CD8-positive, alpha-beta memory T cell (primary cell): ENCODE data around the gene CALCOCO2. TPM values are rescaled to one million over a fixed set of nuclear protein-coding genes. Genes with fewer than 3 reads are reported as not detected.

Experiments used
- CTCF ChIA-PET: fragments of 350-600 bp; sonication (Branson Sonifier 250); formaldehyde crosslinking; loops from one replicate; lab custom pipeline; 2021; ENCODE audit warnings: antibody characterized with exemption; lab: Charles Lee
- POLR2A ChIA-PET: fragments of 350-600 bp; sonication (Branson Sonifier 250); formaldehyde crosslinking; loops from one replicate; lab custom pipeline; 2021; ENCODE audit warnings: antibody characterized with exemption; lab: Charles Lee
- DNase-seq, 5 donors: peaks; one replicate each; pipeline versions ENCODE4 v3.0.0 to v3.0.0-alpha.2; 2020 to 2022; ENCODE audit warnings: mixed read lengths in 1 of 5
- H3K27ac ChIP-seq: one replicate; pipeline ENCODE4 v1.7.0; 2013; ENCODE audit warnings: low read depth, mild to moderate bottlenecking, low read length, moderate library complexity
- H3K27me3 ChIP-seq: 2 replicates; pipeline ENCODE4 v1.7.0; 2013; ENCODE audit warnings: low read length, mild to moderate bottlenecking; ENCODE audit not compliant: insufficient read depth, poor library complexity, severe bottlenecking
- H3K36me3 ChIP-seq: 2 replicates; pipeline ENCODE4 v1.7.0; 2013; ENCODE audit warnings: mild to moderate bottlenecking, low read length, moderate library complexity; ENCODE audit not compliant: insufficient read depth
- H3K4me1 ChIP-seq: 2 replicates; pipeline ENCODE4 v1.7.0; 2013; ENCODE audit warnings: mild to moderate bottlenecking, low read length, moderate library complexity; ENCODE audit not compliant: insufficient read depth
- H3K4me3 ChIP-seq: 2 replicates; pipeline ENCODE4 v1.7.0; 2013; ENCODE audit warnings: mild to moderate bottlenecking, low read length
- H3K9me3 ChIP-seq: 2 replicates; pipeline ENCODE4 v1.7.0; 2013; ENCODE audit warnings: mild to moderate bottlenecking, low read length
- H3K27ac Mint-ChIP-seq, 8 donors: one replicate each; pipeline ENCODE4 v1.8.0; 2020 to 2021; ENCODE audit warnings: mixed read lengths in 8 of 8, mild to moderate bottlenecking in 6 of 8, inconsistent platforms in 3 of 8, moderate library complexity in 3 of 8
- H3K27me3 Mint-ChIP-seq, 2 donors: one replicate each; pipeline ENCODE4 v1.8.0; 2020 to 2021; ENCODE audit warnings: mixed read lengths in 2 of 2, mild to moderate bottlenecking in 1 of 2, moderate library complexity in 1 of 2
- H3K36me3 Mint-ChIP-seq, 3 donors: one replicate each; pipeline ENCODE4 v1.8.0; 2020 to 2021; ENCODE audit warnings: mixed read lengths in 3 of 3, inconsistent platforms in 1 of 3, mild to moderate bottlenecking in 1 of 3
- H3K4me1 Mint-ChIP-seq, 3 donors: one replicate each; pipeline ENCODE4 v1.8.0; 2020 to 2021; ENCODE audit warnings: mixed read lengths in 3 of 3, inconsistent platforms in 1 of 3, mild to moderate bottlenecking in 1 of 3
- H3K4me3 Mint-ChIP-seq, 7 donors: one replicate each; pipeline ENCODE4 v1.8.0; 2020 to 2021; ENCODE audit warnings: mixed read lengths in 7 of 7, mild to moderate bottlenecking in 6 of 7, moderate library complexity in 4 of 7, inconsistent platforms in 2 of 7
- H3K9me3 Mint-ChIP-seq, 5 donors: one replicate each; pipeline ENCODE4 v1.8.0; 2020 to 2022; ENCODE audit warnings: mixed read lengths in 5 of 5, mild to moderate bottlenecking in 3 of 5, moderate library complexity in 2 of 5, inconsistent platforms in 1 of 5
- polyA plus RNA-seq: library from polyadenylated mRNA; unstranded; fragments of 300-500 nt; fragmentation: Illumina TruSeq; gene quantifications from one replicate; pipeline ENCODE4 v1.2.3, GENCODE V29; 2021
- total RNA-seq, 2 experiments: library from RNA; stranded (reverse); gene quantifications; one replicate each; pipeline ENCODE4 v1.2.3, GENCODE V29; 2021

CALCOCO2 gene, protein sequence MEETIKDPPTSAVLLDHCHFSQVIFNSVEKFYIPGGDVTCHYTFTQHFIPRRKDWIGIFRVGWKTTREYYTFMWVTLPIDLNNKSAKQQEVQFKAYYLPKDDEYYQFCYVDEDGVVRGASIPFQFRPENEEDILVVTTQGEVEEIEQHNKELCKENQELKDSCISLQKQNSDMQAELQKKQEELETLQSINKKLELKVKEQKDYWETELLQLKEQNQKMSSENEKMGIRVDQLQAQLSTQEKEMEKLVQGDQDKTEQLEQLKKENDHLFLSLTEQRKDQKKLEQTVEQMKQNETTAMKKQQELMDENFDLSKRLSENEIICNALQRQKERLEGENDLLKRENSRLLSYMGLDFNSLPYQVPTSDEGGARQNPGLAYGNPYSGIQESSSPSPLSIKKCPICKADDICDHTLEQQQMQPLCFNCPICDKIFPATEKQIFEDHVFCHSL
- total RNA-seq (10 to 100 TPM; 57.4 to 61.8 TPM), polyA plus RNA-seq (182 TPM)

- Histone ChIP-seq H3K36me3 (no peaks in the 10 kb centered on the region), H3K9me3 (no peaks in the 10 kb centered on the region), H3K27me3 (no peaks in the 10 kb centered on the region), H3K4me1 (peaks cover 44% of the 10 kb centered on the region), H3K27ac (peak within 1 kb of the TSS; percentile 89), H3K4me3 (peak within 1 kb of the TSS; percentile 88)
- DNase-seq, result peak; percentile 79 to 87 (median 83)
- ChIA-PET POLR2A (interaction anchor here (1.0 to 1.6 kb wide), 3 partner anchors 10 to 77 kb away, joined by 3 to 9 read pairs (median 8); no protein-coding TSS in a partner anchor), CTCF (interaction anchor here (1.0 to 3.3 kb wide), 4 partner anchors 9 to 48 kb away, joined by 3 to 13 read pairs (median 6); no protein-coding TSS in a partner anchor)
- peak within 1 kb of the TSS; percentile 89 to 99 (median 98) for H3K27ac Mint-ChIP-seq
- peaks cover 29 to 60% (median 52%) of the 10 kb centered on the region in 3 donors for H3K4me1 Mint-ChIP-seq
- no peaks in the 10 kb centered on the region for H3K9me3 Mint-ChIP-seq
- H3K27me3 Mint-ChIP-seq, result peaks cover 1 to 10% of the 10 kb centered on the region in 2 donors
- H3K36me3 Mint-ChIP-seq, result peaks cover 0 to 13% (median 0%) of the 10 kb centered on the region in 3 donors
- peak within 1 kb of the TSS; percentile 95 to 98 (median 97) for H3K4me3 Mint-ChIP-seq
Observed at GRCh38 chr17:48830840-48831548, at the start of gene CALCOCO2. TSS of gene CALCOCO2 (plus strand) at chr17:48831035. CDS start at chr17:48841708, 10,673 bp downstream.

GRCh38 chr17:48787828-48788227 lies 43.0 kb upstream of the CALCOCO2 start:
- Mint-ChIP-seq H3K9me3 (no peaks in the 10 kb centered on the region), H3K4me3 (no peak overlapping the region), H3K27ac (peak overlapping the region in 1 of 8 donors; percentile 24), H3K36me3 (no peaks in the 10 kb centered on the region), H3K4me1 (peaks cover 0 to 7% (median 0%) of the 10 kb centered on the region in 3 donors), H3K27me3 (peaks cover 23 to 50% of the 10 kb centered on the region in 2 donors)
- H3K4me3 ChIP-seq, result no peak overlapping the region
- CTCF ChIA-PET, result interaction anchor here (0.6 to 2.3 kb wide), 2 partner anchors 17 to 54 kb away, joined by 3 to 6 read pairs; no protein-coding TSS in a partner anchor
- POLR2A ChIA-PET, result no interaction called here
- H3K27ac ChIP-seq, result no peak overlapping the region
- no peaks in the 10 kb centered on the region for H3K36me3 ChIP-seq
- H3K9me3 ChIP-seq, result no peaks in the 10 kb centered on the region
- H3K27me3 ChIP-seq, result no peaks in the 10 kb centered on the region
- no peak for DNase-seq
- no peaks in the 10 kb centered on the region for H3K4me1 ChIP-seq

GRCh38 chr17:48790607-48791127 lies 40.2 kb upstream of the CALCOCO2 start:
- Mint-ChIP-seq H3K36me3 (peaks cover 0 to 4% (median 0%) of the 10 kb centered on the region in 3 donors), H3K27me3 (peaks cover 21 to 60% of the 10 kb centered on the region in 2 donors)
- POLR2A ChIA-PET, result no interaction called here

GRCh38 chr17:48791128-48792032 lies 39.5 kb upstream of the CALCOCO2 start:
- no peak overlapping the region for H3K4me3 ChIP-seq
- Mint-ChIP-seq H3K9me3 (no peaks in the 10 kb centered on the region), H3K27ac (no peak overlapping the region), H3K4me1 (peaks cover 0 to 7% (median 0%) of the 10 kb centered on the region in 3 donors), H3K27me3 (peaks cover 22 to 61% of the 10 kb centered on the region in 2 donors), H3K36me3 (peaks cover 0 to 4% (median 0%) of the 10 kb centered on the region in 3 donors), H3K4me3 (no peak overlapping the region)
- no peaks in the 10 kb centered on the region for H3K4me1 ChIP-seq
- ChIA-PET CTCF (interaction anchor here (0.9 to 3.7 kb wide), 4 partner anchors 12 to 112 kb away, joined by 3 to 26 read pairs (median 4); no protein-coding TSS in a partner anchor), POLR2A (no interaction called here)
- no peaks in the 10 kb centered on the region for H3K9me3 ChIP-seq
- peak in 1 of 5 donors; percentile 17 for DNase-seq
- H3K36me3 ChIP-seq, result no peaks in the 10 kb centered on the region
- H3K27me3 ChIP-seq, result peaks cover 3% of the 10 kb centered on the region
- no peak overlapping the region for H3K27ac ChIP-seq

More at GRCh38 chr17:48790607-48791127, 40.2 kb upstream of the CALCOCO2 start:
- Histone ChIP-seq H3K27ac (no peak overlapping the region), H3K9me3 (no peaks in the 10 kb centered on the region), H3K4me3 (no peak overlapping the region), H3K36me3 (no peaks in the 10 kb centered on the region), H3K27me3 (peaks cover 3% of the 10 kb centered on the region), H3K4me1 (no peaks in the 10 kb centered on the region)
- H3K4me1 Mint-ChIP-seq, result peaks cover 0 to 7% (median 0%) of the 10 kb centered on the region in 3 donors
- H3K27ac Mint-ChIP-seq, result no peak overlapping the region
- H3K4me3 Mint-ChIP-seq, result no peak overlapping the region
- H3K9me3 Mint-ChIP-seq, result no peaks in the 10 kb centered on the region
- CTCF ChIA-PET, result interaction anchor here (0.9 to 3.7 kb wide), 4 partner anchors 12 to 111 kb away, joined by 3 to 26 read pairs (median 4); no protein-coding TSS in a partner anchor
- no peak for DNase-seq

DNA sequence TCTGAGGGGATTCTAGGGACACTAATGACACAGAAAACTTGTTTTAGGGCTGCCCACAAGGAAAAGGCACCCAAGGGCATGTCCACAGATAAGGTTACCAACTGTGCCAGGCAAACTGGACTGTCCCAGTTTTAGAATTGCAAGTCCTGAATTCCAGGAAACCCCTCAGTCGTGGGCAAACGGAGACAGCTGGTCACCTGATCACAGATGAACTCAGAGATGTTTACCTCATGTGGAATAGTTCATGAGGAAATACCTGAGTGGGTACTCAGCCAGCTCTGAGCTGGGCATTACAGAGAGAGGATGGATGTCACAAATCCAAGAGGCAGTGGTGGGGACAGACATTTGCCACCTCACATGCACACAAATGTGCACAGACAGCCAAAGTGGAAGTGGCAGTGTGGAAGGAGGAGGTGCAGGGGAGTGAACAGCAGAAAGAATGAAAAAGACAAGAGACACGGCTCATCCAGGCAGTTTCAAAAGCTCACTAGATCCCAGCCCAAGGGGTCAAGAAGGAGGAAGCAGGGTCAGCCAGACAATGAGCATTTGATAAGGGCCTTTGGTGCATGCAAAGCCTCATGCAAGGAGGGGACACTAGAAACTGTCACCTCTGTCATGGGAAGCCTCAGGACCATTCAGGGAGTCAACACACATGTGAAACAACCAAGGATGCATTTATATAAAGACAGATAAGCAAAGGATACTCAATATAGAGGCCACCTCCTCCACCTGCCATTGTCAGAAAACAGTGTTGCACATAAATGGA lies 38.6 kb upstream of the CALCOCO2 start:
- Histone ChIP-seq H3K36me3 (no peaks in the 10 kb centered on the region), H3K4me1 (no peaks in the 10 kb centered on the region), H3K27ac (no peak overlapping the region), H3K9me3 (no peaks in the 10 kb centered on the region), H3K4me3 (no peak overlapping the region), H3K27me3 (peaks cover 3% of the 10 kb centered on the region)
- peaks cover 21 to 64% of the 10 kb centered on the region in 2 donors for H3K27me3 Mint-ChIP-seq
- H3K9me3 Mint-ChIP-seq, result no peaks in the 10 kb centered on the region
- H3K4me3 Mint-ChIP-seq, result no peak overlapping the region
- DNase-seq, result no peak
- H3K27ac Mint-ChIP-seq, result no peak overlapping the region
- ChIA-PET POLR2A (no interaction called here), CTCF (interaction anchor here (1.5 kb wide), 1 partner anchor 87 kb away, joined by 4 read pairs; no protein-coding TSS in a partner anchor)
- peaks cover 0 to 4% (median 0%) of the 10 kb centered on the region in 3 donors for H3K36me3 Mint-ChIP-seq
- H3K4me1 Mint-ChIP-seq, result peaks cover 0 to 7% (median 0%) of the 10 kb centered on the region in 3 donors

DNA sequence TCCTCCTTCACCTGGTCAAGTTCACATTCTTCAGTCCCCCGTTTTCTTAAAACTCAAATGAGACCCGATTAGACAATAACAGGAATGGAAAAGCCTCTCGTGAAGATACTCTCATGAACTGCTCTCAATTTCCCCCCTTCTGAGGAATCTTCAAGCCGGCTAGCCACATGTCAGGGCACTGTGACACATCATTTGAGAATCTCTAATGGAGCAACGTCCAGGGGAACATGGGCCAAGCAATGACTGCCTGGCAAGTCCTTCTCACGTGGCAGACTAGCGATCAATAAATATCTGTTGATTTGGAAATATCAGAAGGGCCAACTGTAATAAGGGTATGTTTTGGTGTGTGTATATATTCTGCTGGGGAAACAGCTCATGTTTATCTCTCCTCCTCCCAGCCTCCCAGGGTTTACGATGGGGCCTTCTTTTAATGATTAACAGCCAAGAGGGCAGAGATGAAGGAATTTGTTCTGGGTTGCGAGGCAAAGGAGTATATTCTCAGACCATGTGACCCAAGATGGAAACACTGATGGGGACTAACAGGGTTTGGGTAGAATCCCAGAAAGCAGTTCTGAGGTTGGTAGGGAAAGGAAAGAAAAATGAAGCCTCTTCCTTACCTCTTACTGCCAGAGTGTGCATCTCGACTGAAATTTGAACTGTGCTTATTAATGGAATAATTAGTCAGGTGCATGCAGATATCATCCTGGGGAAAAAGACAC lies 35.2 kb upstream of the CALCOCO2 start:
- DNase-seq, result no peak
- Histone ChIP-seq H3K27me3 (peaks cover 10% of the 10 kb centered on the region), H3K9me3 (no peaks in the 10 kb centered on the region), H3K36me3 (no peaks in the 10 kb centered on the region), H3K4me3 (no peak overlapping the region), H3K27ac (no peak overlapping the region), H3K4me1 (no peaks in the 10 kb centered on the region)
- H3K9me3 Mint-ChIP-seq, result no peaks in the 10 kb centered on the region
- peaks cover 20 to 60% of the 10 kb centered on the region in 2 donors for H3K27me3 Mint-ChIP-seq
- peaks cover 0 to 7% (median 0%) of the 10 kb centered on the region in 3 donors for H3K4me1 Mint-ChIP-seq
- ChIA-PET POLR2A (no interaction called here), CTCF (no interaction called here)
- H3K36me3 Mint-ChIP-seq, result peaks cover 0 to 4% (median 0%) of the 10 kb centered on the region in 3 donors
- H3K4me3 Mint-ChIP-seq, result no peak overlapping the region
- H3K27ac Mint-ChIP-seq, result peak overlapping the region in 1 of 8 donors; percentile 52
